ENCODE data around the gene FOXG1.

Gene FOXG1

DNA sequence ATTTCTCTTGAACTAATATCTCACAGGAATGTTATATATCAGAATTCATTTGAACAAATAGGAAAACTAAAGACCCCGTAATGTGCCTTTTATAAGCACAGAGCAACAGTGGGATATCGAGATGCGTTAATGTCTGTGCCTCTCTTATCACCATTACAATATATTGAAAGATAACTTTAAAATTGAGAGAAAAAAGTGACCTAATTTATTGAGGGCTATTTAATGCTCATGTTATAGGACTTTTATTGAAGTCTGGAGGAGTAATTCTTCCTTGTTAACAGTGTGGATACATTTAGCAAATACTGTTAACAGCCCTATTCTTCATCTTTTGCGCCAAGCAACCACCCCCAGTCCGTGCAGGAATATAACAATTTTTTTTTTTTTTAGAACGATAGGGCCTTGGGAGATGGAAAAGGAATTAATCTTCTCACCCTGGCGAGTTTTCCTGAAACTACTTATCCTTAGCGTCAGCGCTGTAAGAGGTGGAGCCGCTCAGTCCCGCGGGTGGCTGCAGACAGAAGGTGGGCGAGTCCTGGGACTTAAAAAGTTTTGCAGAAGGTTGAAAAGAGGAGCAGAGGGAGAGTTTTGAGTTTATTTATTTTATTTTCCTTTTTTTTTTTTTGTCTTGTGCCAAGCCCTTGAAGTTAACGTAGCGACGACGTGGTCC is 11.0 kb downstream of the FOXG1 start:
- no peak for DNase-seq

DNA sequence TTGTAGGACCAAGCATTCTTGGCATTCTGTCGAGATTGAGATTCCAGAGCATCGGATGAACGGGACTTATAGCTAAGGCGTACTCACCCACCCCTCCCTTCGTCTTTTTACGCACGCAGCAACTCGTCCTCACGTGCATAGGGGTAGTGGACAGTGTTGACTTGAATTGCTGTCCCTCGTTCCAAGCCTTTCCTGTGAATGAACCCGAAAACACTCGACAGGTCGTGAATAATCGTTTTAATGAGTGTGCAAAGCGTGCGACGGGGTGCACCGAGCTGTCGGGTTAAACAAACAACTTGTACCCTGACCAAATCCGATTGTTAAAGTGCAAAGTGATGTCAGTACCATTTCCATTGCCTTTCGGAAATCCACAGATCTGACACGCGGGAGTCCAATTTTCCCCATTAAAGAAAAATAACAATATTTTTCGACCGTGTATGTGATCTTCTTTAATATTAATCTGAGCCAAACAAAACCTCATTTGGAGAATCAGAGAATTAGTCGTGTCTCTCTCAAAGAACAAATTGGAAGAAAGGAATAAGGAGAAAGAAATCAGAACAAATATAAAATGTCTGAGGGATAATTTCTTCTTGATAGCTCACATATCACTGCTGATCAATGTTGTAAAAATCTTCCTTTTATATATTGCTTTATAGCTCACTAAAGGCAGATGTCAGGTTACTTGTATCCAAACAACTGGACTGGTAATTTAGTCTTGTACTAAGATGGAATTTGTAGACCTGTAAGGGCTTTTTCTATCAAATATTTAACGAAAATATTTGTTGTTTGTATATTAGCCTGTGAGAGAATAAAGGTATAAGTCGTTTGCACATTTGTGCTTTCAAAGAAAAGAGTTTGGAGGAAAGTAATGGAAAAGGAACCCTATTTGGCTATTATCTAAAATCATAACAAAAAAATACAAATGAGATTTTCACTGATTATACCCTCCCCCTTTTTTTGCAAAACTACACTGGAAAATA is 11.8 kb downstream of the FOXG1 start:
- no peak for DNase-seq

DNA sequence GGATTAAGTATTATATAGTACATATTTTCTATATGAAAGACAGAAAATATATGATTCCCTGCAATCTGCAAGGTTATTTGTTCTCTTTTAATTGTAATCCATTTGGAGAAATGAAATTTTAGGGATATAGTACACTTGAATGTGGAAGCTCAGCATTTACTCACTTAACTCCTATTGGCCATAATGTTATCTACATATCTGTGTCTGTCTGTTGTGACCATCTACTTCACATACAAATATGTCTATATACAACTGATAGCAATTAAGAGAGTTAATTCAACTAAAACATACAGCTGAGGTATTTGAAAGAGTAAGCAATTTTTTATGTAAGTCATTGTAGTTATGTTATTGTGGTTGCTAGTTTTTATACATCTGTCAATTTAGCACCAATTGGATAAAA is 12.9 kb downstream of the FOXG1 start:
- DNase-seq = no peak

DNA sequence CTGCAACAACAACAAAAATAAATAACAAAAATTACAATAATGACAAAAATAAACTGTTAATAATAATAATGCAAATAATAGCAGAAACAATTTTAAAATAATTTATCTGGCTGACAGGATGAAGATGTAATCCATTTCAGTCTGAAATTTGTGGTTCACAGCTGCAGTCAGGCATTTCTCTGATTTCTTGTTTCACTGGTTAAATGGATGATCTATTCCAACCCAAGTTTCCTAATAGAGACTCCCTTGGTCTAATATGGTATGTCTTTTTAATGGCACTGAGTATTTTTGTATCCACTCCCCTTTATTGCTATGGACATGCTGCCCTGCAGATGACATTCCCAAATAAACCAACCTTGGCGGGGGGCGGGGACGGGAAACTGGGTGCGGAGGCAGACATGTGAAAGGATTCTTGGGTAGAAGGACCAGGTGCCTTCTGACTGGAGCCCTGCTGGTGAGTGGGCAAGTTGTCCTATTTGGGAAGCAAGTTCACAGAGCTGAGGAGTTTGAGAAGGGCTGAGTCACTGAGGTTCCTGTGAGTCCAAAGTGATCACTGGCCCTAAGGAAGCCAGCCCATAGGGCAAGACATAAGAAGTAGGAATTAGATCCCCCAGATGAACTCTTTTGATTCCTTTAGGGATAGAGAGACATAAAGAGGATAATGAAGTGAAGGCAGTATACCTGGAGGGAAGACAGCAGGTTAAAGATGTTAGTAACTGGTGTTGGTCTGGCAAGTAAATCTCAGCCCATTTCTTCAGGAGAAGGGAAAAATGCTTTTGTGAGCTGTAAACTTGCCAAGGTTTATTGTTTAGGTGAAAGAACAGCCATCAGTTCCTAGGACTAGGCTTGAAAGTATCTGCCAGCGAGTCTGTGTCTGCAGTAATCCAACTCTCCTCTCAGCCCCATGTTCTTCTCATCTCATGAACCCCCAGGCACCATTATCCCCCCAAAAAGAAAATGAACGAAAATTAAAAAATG is 14.5 kb downstream of the FOXG1 start:
- no peak for DNase-seq

DNA sequence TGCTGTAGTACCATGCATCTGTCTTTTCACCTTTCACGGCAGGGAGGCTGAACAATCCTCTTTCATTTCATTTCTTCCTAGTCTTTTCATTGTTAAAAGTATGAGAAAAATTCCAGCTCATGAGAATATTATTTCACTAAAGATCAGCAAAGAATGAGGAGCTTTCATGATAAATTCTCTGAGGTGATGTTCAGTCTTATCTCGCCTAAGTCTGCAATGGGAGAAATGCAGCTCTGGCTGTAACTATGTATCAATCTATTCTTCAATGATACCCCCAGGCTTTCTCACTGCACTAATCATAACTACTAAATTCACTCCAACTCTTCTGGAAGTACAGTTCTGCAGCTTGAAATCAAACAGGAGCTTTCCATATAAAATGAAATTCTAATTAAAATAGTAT is 15.7 kb downstream of the FOXG1 start:
- DNase-seq = no peak

GRCh38 chr14:28783664-28784063 is 17.1 kb downstream of the FOXG1 start:
- no peak for DNase-seq

DNA sequence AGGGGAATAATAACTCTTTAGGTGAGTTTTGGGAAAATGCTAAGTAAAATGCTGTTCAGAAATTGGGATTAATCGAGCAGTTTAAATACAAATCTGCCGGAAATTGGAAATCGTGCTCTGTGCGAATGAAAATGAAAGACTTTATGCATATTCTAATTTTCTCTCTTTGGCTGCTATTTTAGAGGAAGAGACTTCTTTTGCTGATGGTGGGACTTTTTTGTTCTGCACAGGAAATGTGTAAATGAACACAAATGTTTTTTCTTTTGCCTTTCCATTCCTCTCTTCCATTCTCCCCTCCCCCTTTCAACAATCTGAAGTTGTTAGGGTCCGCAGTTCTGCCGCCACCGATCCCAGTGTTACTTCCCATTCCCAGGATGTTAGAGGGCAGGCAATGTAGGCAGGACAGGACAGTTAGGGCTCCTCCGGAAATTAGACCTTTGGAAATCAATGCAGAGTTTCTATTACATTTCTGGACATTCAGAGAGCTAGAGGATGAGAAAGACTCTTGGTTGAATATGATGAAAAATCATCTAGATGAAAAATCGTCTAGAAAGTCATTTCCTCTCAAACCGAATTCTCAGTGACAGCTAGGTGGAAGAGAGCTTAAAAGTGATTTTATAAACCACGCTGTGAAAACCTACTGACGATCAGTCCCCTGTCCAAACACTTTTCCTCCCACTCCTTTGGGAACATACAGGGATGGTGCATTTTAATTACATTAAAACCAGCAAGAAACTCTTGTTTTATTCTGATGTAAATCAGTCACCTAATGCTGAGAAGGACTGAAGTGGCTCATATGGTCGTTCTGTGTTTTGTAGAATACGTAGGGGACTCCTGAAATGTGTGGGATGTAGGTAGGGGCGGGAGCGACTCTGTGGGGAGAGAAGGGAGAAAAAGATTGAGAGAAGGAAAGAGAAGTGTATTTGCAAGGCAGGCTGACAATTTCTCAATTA is 17.8 kb downstream of the FOXG1 start:
- DNase-seq = no peak

DNA sequence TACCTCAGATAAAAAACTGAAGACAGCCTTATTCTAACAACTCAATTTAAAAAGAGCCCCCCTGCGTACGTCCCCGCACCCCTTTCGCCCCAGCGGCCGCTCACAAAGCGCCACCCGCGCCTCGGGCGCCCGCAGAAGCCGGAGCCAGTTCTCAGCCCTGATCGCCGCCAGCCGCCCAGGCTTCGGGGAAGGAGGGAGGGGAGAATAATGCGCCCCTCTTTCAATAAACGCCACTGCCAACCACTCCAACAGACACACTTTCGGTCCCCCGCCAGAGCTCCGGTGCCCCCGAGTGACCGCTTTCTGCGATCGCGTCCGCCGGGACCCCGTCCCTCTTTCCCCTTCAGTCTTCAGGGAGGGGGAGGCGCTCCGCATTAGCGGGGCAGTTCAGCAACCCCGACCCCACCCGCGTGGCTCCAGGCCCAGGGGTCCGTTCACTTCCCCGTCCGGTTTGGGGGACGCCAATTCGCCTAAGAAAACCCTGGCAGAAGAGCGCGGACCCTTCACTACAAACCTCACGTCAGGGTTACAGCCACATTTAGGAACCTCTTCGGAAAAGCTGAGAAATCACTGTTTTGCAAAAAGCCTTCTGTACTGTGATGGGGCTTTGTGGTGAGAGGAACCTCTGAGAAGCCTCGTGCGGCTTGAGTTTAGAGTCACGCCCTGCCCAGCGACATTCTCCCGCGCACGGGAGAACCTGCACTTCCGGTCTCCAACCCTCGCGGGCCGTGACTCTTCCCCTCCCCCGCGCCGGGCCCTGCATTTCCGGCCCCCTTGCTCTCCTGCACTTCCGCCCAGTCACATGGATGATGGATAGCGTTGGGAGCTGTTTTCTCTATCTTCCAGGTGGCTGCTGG is 18.7 kb downstream of the FOXG1 start:
- peak; percentile 18 for DNase-seq

DNA sequence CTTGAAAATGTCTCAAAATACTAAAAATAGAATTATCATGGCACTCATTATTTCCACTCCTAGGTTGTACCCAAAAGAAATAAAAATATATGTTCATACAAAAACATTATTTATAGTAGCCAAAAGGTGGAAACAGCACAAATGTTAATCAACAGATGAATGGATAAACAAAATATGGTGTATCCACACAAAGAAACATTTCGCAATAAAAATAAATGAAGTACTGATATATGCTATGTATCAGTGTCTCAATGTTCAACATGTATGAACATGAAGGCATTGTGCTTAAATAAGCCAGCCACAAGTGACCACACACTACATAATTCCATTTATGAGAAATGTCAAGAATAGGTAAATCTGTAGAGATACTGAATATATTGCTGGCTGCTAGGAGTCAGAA is 40.9 kb downstream of the FOXG1 start:
- DNase-seq = no peak

GRCh38 chr14:28813810-28814209 is 47.2 kb downstream of the FOXG1 start:
- DNase-seq = no peak
